Measurements from ENCODE around the gene VAMP4.
"Not testable (repeated sequence)": the region's sequence is repeated elsewhere in the genome, so short reads cannot be mapped to it uniquely, and the experiment has no call there.

Gene VAMP4

GRCh38 chr1:171664976-171665375 lies 76.9 kb downstream of the VAMP4 start:
- DNase-seq (ENCODE audit: low read depth) = no peak
- no peak overlapping the region for H3K4me3 ChIP-seq (ENCODE audit: low read depth, low read length)
- TF ChIP-seq CTCF (conservative IDR thresholded peaks at IDR 0.05; ENCODE audit: low read depth, low read length) = no peak

- DNase-seq (ENCODE audit: low read depth) = no peak
- no peak overlapping the region for H3K4me3 ChIP-seq (ENCODE audit: low read depth, low read length)
- TF ChIP-seq CTCF (conservative IDR thresholded peaks at IDR 0.05; ENCODE audit: low read depth, low read length) = no peak
Measured at GRCh38 chr1:171663854-171664575, 77.8 kb downstream of the VAMP4 start.

GRCh38 chr1:171663036-171663853 lies 78.6 kb downstream of the VAMP4 start:
- H3K4me3 ChIP-seq (ENCODE audit: low read depth, low read length) = no peak overlapping the region
- no peak for DNase-seq (ENCODE audit: low read depth)
- no peak for TF ChIP-seq CTCF (conservative IDR thresholded peaks at IDR 0.05; ENCODE audit: low read depth, low read length)

GRCh38 chr1:171661076-171661650 lies 80.7 kb downstream of the VAMP4 start:
- no peak for DNase-seq (ENCODE audit: low read depth)
- H3K4me3 ChIP-seq (ENCODE audit: low read depth, low read length) = no peak overlapping the region
- TF ChIP-seq CTCF (conservative IDR thresholded peaks at IDR 0.05; ENCODE audit: low read depth, low read length) = no peak

- DNase-seq (ENCODE audit: low read depth); H3K4me3 ChIP-seq (ENCODE audit: low read depth, low read length): not testable (repeated sequence)
Measured at GRCh38 chr1:171656206-171656605, 85.7 kb downstream of the VAMP4 start.

- TF ChIP-seq CTCF (conservative IDR thresholded peaks at IDR 0.05; ENCODE audit: low read depth, low read length) = no peak
- no peak overlapping the region for H3K4me3 ChIP-seq (ENCODE audit: low read depth, low read length)
- no peak for DNase-seq (ENCODE audit: low read depth)
Measured at GRCh38 chr1:171655746-171656116, 86.1 kb downstream of the VAMP4 start.

- peak overlapping the region; percentile 11 for H3K4me3 ChIP-seq (ENCODE audit: low read depth, low read length)
- peak; percentile 90 for TF ChIP-seq CTCF (conservative IDR thresholded peaks at IDR 0.05; ENCODE audit: low read depth, low read length)
- peak; percentile 80 for DNase-seq (ENCODE audit: low read depth)
Measured at GRCh38 chr1:171654942-171655745, 86.7 kb downstream of the VAMP4 start.
